IMR-90 (cell line): Measurements from ENCODE around the gene COL4A2. TPM values are rescaled to one million over a fixed set of nuclear protein-coding genes. Genes with fewer than 3 reads are reported as not detected.

ENCODE experiments used
- ATAC-seq: fragments of 200-7000 bp; cut with Tn5 transposase; 2 replicates; pipeline ENCODE4 v1.9.1; 2020; ENCODE audit warnings: low read depth, mild to moderate bottlenecking, moderate library complexity
- BruUV-seq: library from RNA; stranded (reverse); fragments of 400-500 nt; replicated peaks from 2 replicates; lab custom pipeline; 2021; lab: Mats Ljungman, UMichigan
- CTCF ChIA-PET: fragments of 300-600 bp; formaldehyde crosslinking; extraction: SDS; loops from one replicate; lab custom pipeline; 2021; ENCODE audit warnings: antibody characterized with exemption; lab: Yijun Ruan, JAX
- POLR2A ChIA-PET: fragments of 300-600 bp; sonication (Branson Sonifier 250); formaldehyde crosslinking; loops from one replicate; lab custom pipeline; 2022; ENCODE audit warnings: antibody characterized with exemption; ENCODE audit not compliant: unreplicated experiment; lab: Charles Lee
- DNase-seq: peaks from one replicate; pipeline ENCODE4 v3.0.0; 2013
- H2AFZ ChIP-seq: replicated peaks from 2 replicates; pipeline ENCODE3; 2013; ENCODE audit warnings: low read length, mild to moderate bottlenecking; ENCODE audit not compliant: poor library complexity
- H2AK5ac ChIP-seq: 2 replicates; pipeline ENCODE4 v1.6.1; 2013; ENCODE audit warnings: low read depth, low read length, inconsistent platforms
- H2AK9ac ChIP-seq: replicated peaks from 2 replicates; pipeline ENCODE3; 2013; ENCODE audit warnings: mild to moderate bottlenecking, low read depth, low read length, moderate library complexity; ENCODE audit not compliant: poor library complexity
- H2BK120ac ChIP-seq: 2 replicates; pipeline ENCODE4 v1.6.1; 2013; ENCODE audit warnings: low read depth, low read length, inconsistent platforms
- H2BK15ac ChIP-seq: 3 replicates; pipeline ENCODE4 v1.6.1; 2013; ENCODE audit warnings: low read depth, low read length, inconsistent platforms
- H2BK20ac ChIP-seq: 2 replicates; pipeline ENCODE4 v1.6.1; 2013; ENCODE audit warnings: low read depth, mild to moderate bottlenecking, inconsistent platforms, low read length, moderate library complexity
- H2BK5ac ChIP-seq: 2 replicates; pipeline ENCODE4 v1.6.1; 2013; ENCODE audit warnings: mild to moderate bottlenecking, low read depth, low read length, inconsistent platforms; ENCODE audit not compliant: poor library complexity, severe bottlenecking
- H3K14ac ChIP-seq: replicated peaks from 2 replicates; pipeline ENCODE4 v1.6.1; 2013; ENCODE audit warnings: low read depth, low read length, inconsistent platforms
- H3K18ac ChIP-seq: 2 replicates; pipeline ENCODE4 v1.6.1; 2013; ENCODE audit warnings: low read depth, low read length, control low read depth
- H3K23ac ChIP-seq: 2 replicates; pipeline ENCODE4 v1.6.1; 2013; ENCODE audit warnings: low read depth, low read length, inconsistent platforms
- H3K27ac ChIP-seq: 2 replicates; pipeline ENCODE4 v1.5.1; 2013; ENCODE audit warnings: mild to moderate bottlenecking, control low read depth, low read length; ENCODE audit not compliant: insufficient read depth
- H3K27me3 ChIP-seq: 2 replicates; pipeline ENCODE4 v1.6.1; 2013; ENCODE audit warnings: low read length; ENCODE audit not compliant: control insufficient read depth, insufficient read depth
- H3K36me3 ChIP-seq: 2 replicates; pipeline ENCODE4 v1.6.1; 2013; ENCODE audit warnings: low read length, mixed read lengths; ENCODE audit not compliant: control insufficient read depth, insufficient read depth
- H3K4ac ChIP-seq: 2 replicates; pipeline ENCODE4 v1.6.1; 2013; ENCODE audit warnings: low read depth, low read length, inconsistent platforms
- H3K4me1 ChIP-seq: 2 replicates; pipeline ENCODE4 v1.6.1; 2013; ENCODE audit warnings: low read length, mixed read lengths; ENCODE audit not compliant: control insufficient read depth, insufficient read depth
- H3K4me2 ChIP-seq: 2 replicates; pipeline ENCODE4 v1.6.1; 2013; ENCODE audit warnings: low read depth, mild to moderate bottlenecking, control low read depth, low read length, moderate library complexity
- H3K4me3 ChIP-seq: 2 replicates; pipeline ENCODE4 v1.5.1; 2013; ENCODE audit warnings: low read depth, mild to moderate bottlenecking, control low read depth, low read length, moderate library complexity; ENCODE audit not compliant: insufficient read depth
- H3K56ac ChIP-seq: 2 replicates; pipeline ENCODE4 v1.6.1; 2013; ENCODE audit warnings: low read length, inconsistent platforms; ENCODE audit not compliant: insufficient read depth; ENCODE audit errors: extremely low read depth
- H3K79me1 ChIP-seq, 2 experiments: 2 replicates each; pipeline ENCODE4 v1.6.1; 2013; ENCODE audit warnings: low read length in 2 of 2, inconsistent platforms in 1 of 2, low read depth in 1 of 2
- H3K9ac ChIP-seq: 2 replicates; pipeline ENCODE4 v1.6.1; 2013; ENCODE audit warnings: low read depth, low read length, control low read depth
- H3K9me1 ChIP-seq: 2 replicates; pipeline ENCODE4 v1.6.1; 2013; ENCODE audit warnings: low read length, inconsistent platforms; ENCODE audit not compliant: insufficient read depth
- H3K9me3 ChIP-seq: 2 replicates; pipeline ENCODE4 v1.6.1; 2013; ENCODE audit warnings: low read length; ENCODE audit not compliant: control insufficient read depth, insufficient read depth
- H4K20me1 ChIP-seq: 2 replicates; pipeline ENCODE4 v1.6.1; 2013; ENCODE audit warnings: low read length, inconsistent platforms; ENCODE audit not compliant: insufficient read depth
- H4K5ac ChIP-seq: 2 replicates; pipeline ENCODE4 v1.6.1; 2013; ENCODE audit warnings: mild to moderate bottlenecking, low read depth, low read length, control low read depth
- H4K8ac ChIP-seq, 2 experiments: 2 replicates each; pipeline ENCODE4 v1.6.1; 2013; ENCODE audit warnings: low read depth in 2 of 2, low read length in 2 of 2, control low read depth in 1 of 2, inconsistent platforms in 1 of 2
- H4K91ac ChIP-seq: 2 replicates; pipeline ENCODE4 v1.6.1; 2013; ENCODE audit warnings: low read depth, low read length, inconsistent platforms; ENCODE audit not compliant: insufficient read depth
- CEBPB ChIP-seq: IDR thresholded peaks from 2 replicates; pipeline ENCODE4 v1.6.1; 2012; ENCODE audit warnings: low read depth, low read length, improper control_type of control experiment
- CHD1 ChIP-seq: IDR thresholded peaks from 2 replicates; pipeline ENCODE4 v1.6.1; 2012; ENCODE audit warnings: low read depth, low read length, improper control_type of control experiment
- FOS ChIP-seq: fragments of 150-350 bp; IDR thresholded peaks from 2 replicates; pipeline ENCODE4 v1.6.1; 2016; ENCODE audit warnings: low read depth, low read length
- MAFK ChIP-seq: IDR thresholded peaks from 2 replicates; pipeline ENCODE4 v1.6.1; 2012; ENCODE audit warnings: low read depth, low read length, improper control_type of control experiment
- MAZ ChIP-seq: IDR thresholded peaks from 2 replicates; pipeline ENCODE4 v1.6.1; 2012; ENCODE audit warnings: low read depth, mild to moderate bottlenecking, low read length, improper control_type of control experiment, moderate library complexity, borderline replicate concordance
- MXI1 ChIP-seq: IDR thresholded peaks from 2 replicates; pipeline ENCODE4 v1.6.1; 2012; ENCODE audit warnings: low read depth, mild to moderate bottlenecking, low read length, moderate library complexity, borderline replicate concordance
- NFE2L2 ChIP-seq: fragments of 150-350 bp; IDR thresholded peaks from 2 replicates; pipeline ENCODE4 v1.6.1; 2016; ENCODE audit warnings: low read depth, mild to moderate bottlenecking, low read length
- POLR2A ChIP-seq: IDR thresholded peaks from 2 replicates; pipeline ENCODE4 v1.6.1; 2012; ENCODE audit warnings: mild to moderate bottlenecking, low read depth, low read length
- RCOR1 ChIP-seq: IDR thresholded peaks from 2 replicates; pipeline ENCODE4 v1.6.1; 2012; ENCODE audit warnings: mild to moderate bottlenecking, low read length, improper control_type of control experiment; ENCODE audit not compliant: insufficient replicate concordance
- RFX5 ChIP-seq: IDR thresholded peaks from 2 replicates; pipeline ENCODE4 v1.8.0; 2012; ENCODE audit warnings: low read depth, mild to moderate bottlenecking, low read length, moderate library complexity
- SMC3 ChIP-seq: fragments of 150-350 bp; IDR thresholded peaks from 2 replicates; pipeline ENCODE4 v1.6.1; 2016; ENCODE audit warnings: low read depth, mild to moderate bottlenecking, antibody characterized with exemption, low read length, moderate library complexity
- WGBS, 2 experiments: methylation state at CpG; one replicate each; pipeline versions ENCODE4 v1.1.5 to v1.1.7; 2013; ENCODE audit warnings: missing lambda C conversion rate in 2 of 2; ENCODE audit not compliant: insufficient read length in 1 of 2; ENCODE audit errors: extremely low coverage in 2 of 2; 5-methylcytosine and 5-hydroxymethylcytosine counted together
- dilution Hi-C: fragments of 300-500 bp; cut with HindIII; formaldehyde crosslinking; loops from one replicate; pipeline ENCODE4 v1.14.3; 2018; ENCODE audit warnings: low sequenced_read_pairs; ENCODE audit not compliant: unreplicated experiment
- in situ Hi-C: fragments of 300-500 bp; cut with MboI; formaldehyde crosslinking; loops from 3 replicates; pipeline ENCODE4 v1.14.3; 2019; ENCODE audit warnings: low sequenced_read_pairs, inconsistent platforms, mixed read lengths
- intact Hi-C: fragments of 100-400 bp; cut with micrococcal nuclease; formaldehyde crosslinking; loops from 2 replicates; pipeline ENCODE4 v1.10.0; 2022
- polyA plus RNA-seq, 3 experiments: library from polyadenylated mRNA; depleted of rRNA; stranded (reverse); fragments of >200 nt; gene quantifications; 2 replicates each; pipeline ENCODE4 v1.2.3, GENCODE V29; 2012; ENCODE audit warnings: low replicate concordance in 1 of 3
- total RNA-seq: library from RNA; depleted of rRNA; stranded (reverse); fragments of >200 nt; gene quantifications from 2 replicates; pipeline ENCODE4 v1.2.3, GENCODE V29; 2012
- TF ChIP-seq, protein P1 (sequence below): fragments of 150-350 bp; IDR thresholded peaks from 2 replicates; pipeline ENCODE4 v1.6.1; 2016; ENCODE audit warnings: low read depth, mild to moderate bottlenecking, low read length, moderate library complexity, borderline replicate concordance
- TF ChIP-seq, protein P2 (sequence below): conservative IDR thresholded peaks from 2 replicates; pipeline ENCODE4 v1.5.1; 2012; ENCODE audit warnings: mild to moderate bottlenecking, low read depth, low read length, improper control_type of control experiment
- TF ChIP-seq, protein P3 (sequence below): fragments of 150-350 bp; IDR thresholded peaks from 2 replicates; pipeline ENCODE4 v1.6.1; 2017; ENCODE audit warnings: mild to moderate bottlenecking, antibody characterized with exemption, low read length, low read depth

The COL4A2 gene
- total and polyA plus RNA-seq, 2 of the 4 experiments (the other 2 are of a cell fraction): 90.7 to 457 TPM

DNA sequence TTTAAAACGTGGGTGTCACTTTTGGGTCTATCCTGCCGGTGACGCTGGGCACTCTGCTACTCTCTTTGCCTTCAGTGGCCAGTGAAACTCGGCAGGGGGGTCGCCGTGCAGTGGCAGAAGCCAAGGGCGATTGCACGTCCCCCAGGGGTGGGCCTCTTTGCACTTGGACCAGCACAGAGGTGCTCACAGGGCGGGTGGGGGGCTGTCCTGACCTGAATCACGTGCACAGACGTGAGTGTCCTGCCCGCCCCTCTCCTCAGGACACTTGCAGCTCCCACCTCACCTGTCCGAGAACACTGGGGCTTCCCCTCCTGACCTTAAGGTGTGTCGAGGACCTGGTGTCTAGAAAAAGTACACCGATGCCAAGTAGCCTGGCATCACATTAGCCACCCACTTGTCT, 16.3 kb upstream of the COL4A2 start:
- H2BK20ac ChIP-seq: no peak overlapping the region
- no peak overlapping the region for H4K5ac ChIP-seq
- no TSS peak for BruUV-seq
- H3K36me3 ChIP-seq: peaks cover 51% of the 10 kb centered on the region
- no peak overlapping the region for H3K9ac ChIP-seq
- in situ Hi-C loops (no loop called here), intact Hi-C loops (no loop called here), dilution Hi-C loops (no loop called here)
- no peak overlapping the region for H3K4me3 ChIP-seq
- H3K14ac ChIP-seq: no peak overlapping the region
- DNase-seq (no peak), ATAC-seq (no peak)
- H4K8ac ChIP-seq: no peak overlapping the region
- H3K9me1 ChIP-seq: peaks cover 47% of the 10 kb centered on the region
- no peak overlapping the region for H3K23ac ChIP-seq
- no peak overlapping the region for H3K4ac ChIP-seq
- H3K18ac ChIP-seq: no peak overlapping the region
- H3K79me1 ChIP-seq: peaks cover 33 to 82% of the 10 kb centered on the region in 2 experiments
- no peaks in the 10 kb centered on the region for H3K9me3 ChIP-seq
- POLR2A ChIA-PET: no interaction called here
- H2BK120ac ChIP-seq: no peak overlapping the region
- H2AK5ac ChIP-seq: no peak overlapping the region
- no peak overlapping the region for H3K56ac ChIP-seq
- H3K27me3 ChIP-seq: no peaks in the 10 kb centered on the region
- WGBS, 2 experiments: 100% methylated on average over 7 of the region's 15 CpGs; no CpG with 5 or more reads in 1 of the 2 experiments
- no peak overlapping the region for H2BK5ac ChIP-seq
- peaks cover 7% of the 10 kb centered on the region; the same call in 1 of the 2 replicates for H3K4me1 ChIP-seq
- CTCF ChIA-PET: interaction anchor here (0.9 kb wide), 1 partner anchor 11 kb away, joined by 3 read pairs; no protein-coding TSS in a partner anchor
- no peak overlapping the region for H3K27ac ChIP-seq
- no peak overlapping the region for H3K4me2 ChIP-seq
- H2AK9ac ChIP-seq: no peak overlapping the region
- no peak overlapping the region for H2BK15ac ChIP-seq
- no peak for TF ChIP-seq FOS
- TF ChIP-seq NFE2L2: no peak
- no peak for TF ChIP-seq RFX5
- no peak for TF ChIP-seq SMC3
- TF ChIP-seq MXI1: no peak
- no peak for TF ChIP-seq CEBPB
- TF ChIP-seq, protein P1, sequence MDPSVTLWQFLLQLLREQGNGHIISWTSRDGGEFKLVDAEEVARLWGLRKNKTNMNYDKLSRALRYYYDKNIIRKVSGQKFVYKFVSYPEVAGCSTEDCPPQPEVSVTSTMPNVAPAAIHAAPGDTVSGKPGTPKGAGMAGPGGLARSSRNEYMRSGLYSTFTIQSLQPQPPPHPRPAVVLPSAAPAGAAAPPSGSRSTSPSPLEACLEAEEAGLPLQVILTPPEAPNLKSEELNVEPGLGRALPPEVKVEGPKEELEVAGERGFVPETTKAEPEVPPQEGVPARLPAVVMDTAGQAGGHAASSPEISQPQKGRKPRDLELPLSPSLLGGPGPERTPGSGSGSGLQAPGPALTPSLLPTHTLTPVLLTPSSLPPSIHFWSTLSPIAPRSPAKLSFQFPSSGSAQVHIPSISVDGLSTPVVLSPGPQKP: no peak
- no peak for TF ChIP-seq RCOR1
- no peak for TF ChIP-seq POLR2A
- TF ChIP-seq, protein P2, sequence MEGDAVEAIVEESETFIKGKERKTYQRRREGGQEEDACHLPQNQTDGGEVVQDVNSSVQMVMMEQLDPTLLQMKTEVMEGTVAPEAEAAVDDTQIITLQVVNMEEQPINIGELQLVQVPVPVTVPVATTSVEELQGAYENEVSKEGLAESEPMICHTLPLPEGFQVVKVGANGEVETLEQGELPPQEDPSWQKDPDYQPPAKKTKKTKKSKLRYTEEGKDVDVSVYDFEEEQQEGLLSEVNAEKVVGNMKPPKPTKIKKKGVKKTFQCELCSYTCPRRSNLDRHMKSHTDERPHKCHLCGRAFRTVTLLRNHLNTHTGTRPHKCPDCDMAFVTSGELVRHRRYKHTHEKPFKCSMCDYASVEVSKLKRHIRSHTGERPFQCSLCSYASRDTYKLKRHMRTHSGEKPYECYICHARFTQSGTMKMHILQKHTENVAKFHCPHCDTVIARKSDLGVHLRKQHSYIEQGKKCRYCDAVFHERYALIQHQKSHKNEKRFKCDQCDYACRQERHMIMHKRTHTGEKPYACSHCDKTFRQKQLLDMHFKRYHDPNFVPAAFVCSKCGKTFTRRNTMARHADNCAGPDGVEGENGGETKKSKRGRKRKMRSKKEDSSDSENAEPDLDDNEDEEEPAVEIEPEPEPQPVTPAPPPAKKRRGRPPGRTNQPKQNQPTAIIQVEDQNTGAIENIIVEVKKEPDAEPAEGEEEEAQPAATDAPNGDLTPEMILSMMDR: no peak
- TF ChIP-seq MAZ: no peak
- TF ChIP-seq, protein P3, sequence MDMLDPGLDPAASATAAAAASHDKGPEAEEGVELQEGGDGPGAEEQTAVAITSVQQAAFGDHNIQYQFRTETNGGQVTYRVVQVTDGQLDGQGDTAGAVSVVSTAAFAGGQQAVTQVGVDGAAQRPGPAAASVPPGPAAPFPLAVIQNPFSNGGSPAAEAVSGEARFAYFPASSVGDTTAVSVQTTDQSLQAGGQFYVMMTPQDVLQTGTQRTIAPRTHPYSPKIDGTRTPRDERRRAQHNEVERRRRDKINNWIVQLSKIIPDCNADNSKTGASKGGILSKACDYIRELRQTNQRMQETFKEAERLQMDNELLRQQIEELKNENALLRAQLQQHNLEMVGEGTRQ: no peak
- no peak for TF ChIP-seq MAFK
- no peak for TF ChIP-seq CHD1
- peaks cover 98% of the 10 kb centered on the region for H4K20me1 ChIP-seq
- no peak overlapping the region for H4K91ac ChIP-seq
- H2AFZ ChIP-seq: no peak overlapping the region
